ENCODE data around the gene ARHGAP45.
A peak's percentile ranks its signal among the peaks of the same experiment; 100 is the strongest.
"Not testable (repeated sequence)": the region's sequence is repeated elsewhere in the genome, so short reads cannot be mapped to it uniquely, and the experiment has no call there.

The ARHGAP45 gene

GRCh38 chr19:1113030-1113985, 46.3 kb downstream of the ARHGAP45 start:
- peak in 3 of 4 experiments; percentile 69 to 84 (median 76) for DNase-seq (ENCODE audit: low read depth in 4 of 4, low spot score in 1 of 4)

GRCh38 chr19:1113986-1114483, 47.1 kb downstream of the ARHGAP45 start:
- DNase-seq (ENCODE audit: low read depth in 4 of 4, low spot score in 1 of 4) = no peak

GRCh38 chr19:1114728-1115127, 47.8 kb downstream of the ARHGAP45 start:
- not testable (repeated sequence) for DNase-seq (ENCODE audit: low read depth in 4 of 4, low spot score in 1 of 4)

- no peak for DNase-seq (ENCODE audit: low read depth in 4 of 4, low spot score in 1 of 4)
Measured at GRCh38 chr19:1115646-1116420, 48.9 kb downstream of the ARHGAP45 start.

GRCh38 chr19:1116726-1117581, 50.0 kb downstream of the ARHGAP45 start:
- DNase-seq (ENCODE audit: low read depth in 4 of 4, low spot score in 1 of 4) = no peak

GRCh38 chr19:1117654-1118053, 50.7 kb downstream of the ARHGAP45 start:
- DNase-seq (ENCODE audit: low read depth in 4 of 4, low spot score in 1 of 4) = no peak

GRCh38 chr19:1118999-1119398, 52.0 kb downstream of the ARHGAP45 start:
- no peak for DNase-seq (ENCODE audit: low read depth in 4 of 4, low spot score in 1 of 4)

- no peak for DNase-seq (ENCODE audit: low read depth in 4 of 4, low spot score in 1 of 4)
Measured at GRCh38 chr19:1119475-1120217, 52.7 kb downstream of the ARHGAP45 start.

- no peak for DNase-seq (ENCODE audit: low read depth in 4 of 4, low spot score in 1 of 4)
Measured at GRCh38 chr19:1121395-1121794, 54.4 kb downstream of the ARHGAP45 start.

- no peak for DNase-seq (ENCODE audit: low read depth in 4 of 4, low spot score in 1 of 4)
Measured at GRCh38 chr19:1122021-1122971, 55.3 kb downstream of the ARHGAP45 start.

- peak in 1 of 4 experiments; percentile 63 for DNase-seq (ENCODE audit: low read depth in 4 of 4, low spot score in 1 of 4)
Measured at GRCh38 chr19:1122972-1123363, 56.0 kb downstream of the ARHGAP45 start.

GRCh38 chr19:1123381-1123780, 56.4 kb downstream of the ARHGAP45 start:
- DNase-seq (ENCODE audit: low read depth in 4 of 4, low spot score in 1 of 4) = no peak

GRCh38 chr19:1123885-1124677, 57.1 kb downstream of the ARHGAP45 start:
- DNase-seq (ENCODE audit: low read depth in 4 of 4, low spot score in 1 of 4) = no peak

GRCh38 chr19:1125601-1126467, 58.9 kb downstream of the ARHGAP45 start:
- DNase-seq (ENCODE audit: low read depth in 4 of 4, low spot score in 1 of 4) = no peak

- DNase-seq (ENCODE audit: low read depth in 4 of 4, low spot score in 1 of 4) = no peak
Measured at GRCh38 chr19:1126984-1127760, 60.2 kb downstream of the ARHGAP45 start.

- DNase-seq (ENCODE audit: low read depth in 4 of 4, low spot score in 1 of 4) = no peak
Measured at GRCh38 chr19:1128106-1128505, 61.1 kb downstream of the ARHGAP45 start.
